DMS153 (cell line): ENCODE data around the gene STK16.

Experiments
- DNase-seq: peaks from one replicate; lab custom pipeline; 2025; lab: John Stamatoyannopoulos, UW

The STK16 gene

DNA sequence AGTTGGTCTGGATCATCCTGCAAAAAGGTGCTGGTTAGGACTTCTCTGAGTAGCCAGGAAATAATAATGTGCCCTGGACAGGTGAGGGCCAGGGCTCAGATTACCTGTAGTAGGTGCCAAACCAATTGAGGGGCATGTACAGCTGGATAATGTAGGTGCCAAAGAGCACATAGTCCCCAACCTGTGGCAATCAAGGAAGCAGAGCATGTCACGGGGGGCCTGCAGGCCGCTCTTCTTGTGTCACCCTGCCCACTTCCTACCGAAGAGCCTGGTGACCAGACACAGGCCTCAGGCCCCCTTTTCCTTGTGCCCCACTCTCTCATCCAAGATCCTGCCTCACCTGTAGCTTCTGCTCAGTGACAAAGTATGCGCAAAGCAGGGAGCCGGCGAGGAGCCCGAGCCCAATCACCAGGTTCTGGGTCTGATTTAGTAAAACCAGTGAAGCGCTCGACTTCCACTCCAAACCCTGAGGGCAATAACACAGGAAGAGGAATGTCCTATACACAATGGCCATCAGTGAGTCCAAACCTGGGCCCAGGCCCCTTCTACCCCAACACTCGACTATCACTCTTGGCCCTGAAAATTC is 31.7 kb upstream of the STK16 start:
- DNase-seq: no peak

DNA sequence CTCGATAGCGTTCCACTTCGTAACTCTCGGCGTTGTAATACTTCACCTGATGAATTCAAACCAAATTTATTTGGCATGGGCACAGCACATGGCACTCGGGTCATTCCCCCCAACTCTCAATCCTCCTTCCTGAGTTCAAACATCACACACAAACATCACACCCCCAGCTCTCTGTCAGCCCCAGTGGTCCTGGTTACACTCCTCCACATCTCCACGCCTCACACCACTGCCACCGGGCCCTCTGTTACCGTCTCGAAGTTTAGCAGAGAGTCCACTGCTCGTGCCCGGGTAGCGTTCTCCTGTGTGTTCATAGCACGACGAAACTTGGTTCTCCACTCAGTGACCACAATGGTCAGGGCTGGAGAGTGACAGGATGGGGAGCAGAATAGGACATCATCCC is 31.1 kb upstream of the STK16 start:
- DNase-seq: no peak

DNA sequence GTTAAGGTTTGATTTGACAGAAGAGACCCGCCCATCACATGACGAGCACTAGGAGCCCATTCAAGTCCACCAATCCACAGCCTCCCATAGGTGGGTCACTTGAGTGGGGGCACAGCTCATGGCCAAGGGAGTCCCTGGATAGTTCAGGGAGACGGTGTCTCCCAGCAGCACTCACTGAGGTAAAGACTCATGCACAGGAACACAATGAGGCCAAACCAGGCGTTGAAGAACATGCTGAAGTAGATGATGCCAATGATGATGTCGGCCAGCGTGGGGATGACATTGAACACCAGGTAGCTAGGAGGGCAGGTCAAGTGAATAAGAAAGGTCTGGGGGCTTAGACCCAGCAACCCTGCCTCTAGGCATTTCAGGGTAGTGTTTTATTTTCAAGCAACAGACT is 30.5 kb upstream of the STK16 start:
- DNase-seq: no peak

DNA sequence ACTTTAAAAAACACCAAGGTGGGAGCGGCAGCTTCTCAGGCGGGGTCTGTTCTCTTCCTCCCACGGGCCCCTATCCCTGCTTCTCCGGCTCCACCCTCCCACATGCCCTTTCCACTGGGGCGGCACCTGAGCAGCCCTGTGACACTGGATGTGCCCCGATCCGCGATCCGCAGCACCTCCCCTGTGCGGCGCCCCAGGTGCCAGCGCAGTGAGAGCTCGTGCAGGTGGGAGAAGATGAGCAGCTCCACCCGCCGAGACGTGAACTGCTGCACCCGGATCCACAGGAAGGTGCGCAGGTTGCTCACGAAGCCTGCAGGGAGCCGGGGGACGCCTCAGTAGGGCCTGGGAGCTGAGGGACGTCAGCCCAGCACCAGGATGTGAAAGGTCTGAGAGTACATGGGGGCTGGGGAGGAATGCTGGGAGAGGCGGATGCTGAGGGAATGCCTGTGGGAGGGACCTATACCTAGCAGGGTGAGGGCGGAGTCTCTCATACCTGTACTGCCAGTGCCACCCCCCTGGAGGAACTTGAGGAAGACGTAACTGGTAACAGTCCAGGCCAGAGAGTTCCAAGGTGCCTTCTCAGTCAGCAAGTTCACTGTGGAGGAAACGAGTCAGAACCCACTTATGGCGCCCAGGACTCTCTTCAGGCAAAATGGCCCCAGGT is 29.3 kb upstream of the STK16 start:
- DNase-seq: no peak

DNA sequence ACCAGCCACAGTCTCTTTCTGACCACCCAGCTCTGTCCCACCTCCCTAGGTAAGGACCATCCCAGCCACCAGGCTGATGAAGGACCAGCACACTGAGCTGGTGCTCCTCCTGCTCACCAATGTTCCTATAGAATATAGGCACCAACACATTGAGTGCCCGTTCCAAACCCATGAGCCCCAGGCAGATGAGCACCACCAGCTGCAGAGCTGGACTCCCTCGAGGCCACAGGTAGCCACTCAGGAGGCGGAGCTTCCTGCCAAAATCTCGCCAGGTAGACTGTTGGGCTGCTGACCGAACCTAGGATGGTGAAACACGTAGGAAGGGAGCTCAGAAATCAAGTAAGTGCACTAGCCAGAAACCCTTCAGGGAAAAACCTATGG is 28.8 kb upstream of the STK16 start:
- DNase-seq: no peak

DNA sequence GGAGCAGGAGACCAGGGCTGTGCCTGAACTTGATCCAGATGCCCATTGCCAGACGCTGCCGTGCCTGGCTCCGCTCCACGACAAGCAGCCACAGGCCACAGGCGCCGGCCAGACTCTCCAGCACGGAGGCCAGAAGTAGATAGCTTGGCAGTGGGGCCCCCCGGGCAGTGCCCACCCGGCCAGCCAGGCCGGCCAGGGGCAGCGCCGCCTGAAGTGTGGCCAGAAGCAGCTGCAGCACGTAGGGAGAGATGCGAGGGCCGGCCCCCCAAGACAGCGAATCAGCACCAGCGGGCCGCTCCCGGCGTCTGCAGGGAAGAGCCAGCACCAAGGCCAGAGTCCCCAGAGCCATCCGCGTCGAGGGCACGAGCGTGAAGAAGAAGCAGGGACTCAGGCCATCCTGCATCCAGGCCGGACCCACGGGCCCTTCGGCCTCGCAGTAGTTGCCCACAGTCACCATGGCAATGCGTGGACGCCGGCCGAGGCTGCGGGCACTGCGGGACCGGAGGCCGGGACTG is 27.0 kb upstream of the STK16 start:
- peak; percentile 53 for DNase-seq

DNA sequence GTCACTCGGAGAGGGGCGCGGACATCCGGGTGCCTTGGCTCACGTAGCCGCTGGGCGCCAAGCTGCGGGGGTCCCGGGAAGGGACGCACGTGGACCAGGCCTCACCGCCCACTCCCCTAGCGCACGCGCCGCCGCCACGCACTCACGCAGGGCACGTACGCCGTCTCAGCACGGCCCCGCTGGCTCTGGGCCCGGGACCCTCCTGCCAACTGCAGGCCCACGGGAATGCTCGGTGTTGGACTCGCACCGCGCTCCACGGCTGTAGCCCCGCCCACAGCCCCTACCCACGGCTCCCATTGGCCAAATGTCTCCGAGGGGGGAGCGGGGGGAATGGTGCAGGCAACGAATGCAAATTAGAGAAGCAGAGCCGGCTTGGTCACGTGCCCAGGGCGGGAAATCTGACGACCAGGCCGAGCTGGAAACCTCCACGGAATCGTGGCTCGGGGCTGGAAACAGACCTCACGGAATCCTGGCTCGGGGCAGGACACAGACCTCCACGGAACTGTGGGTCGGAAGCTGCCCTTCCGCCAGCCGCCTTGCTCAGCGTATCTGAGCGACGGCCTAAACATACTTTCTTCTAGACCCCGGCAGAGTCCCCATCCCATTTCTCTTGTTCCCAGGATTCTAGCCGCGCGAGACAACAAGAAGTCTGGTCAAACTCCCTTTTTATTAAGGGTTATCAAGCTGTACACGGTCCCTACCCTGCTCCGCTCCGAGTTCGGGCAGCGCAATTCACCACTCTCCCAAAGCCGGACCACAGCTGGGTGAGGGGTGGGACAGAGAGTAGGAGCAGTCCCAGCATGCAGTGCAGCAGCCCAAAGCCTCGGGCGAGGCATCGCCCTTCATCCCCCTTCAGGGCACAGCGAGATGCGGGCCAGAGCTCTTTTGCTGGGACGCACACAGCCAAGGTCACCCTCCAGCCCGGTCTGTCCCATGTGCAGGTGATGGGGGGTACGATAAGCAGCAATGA is 26.3 kb upstream of the STK16 start, which contains the start of gene ABCB6:
Gene ABCB6, minus strand, starts transcription at position 227 of the 970 bp plus-strand sequence. CDS start 285 bp downstream, outside the sequence.
- peak; percentile 88 for DNase-seq

DNA sequence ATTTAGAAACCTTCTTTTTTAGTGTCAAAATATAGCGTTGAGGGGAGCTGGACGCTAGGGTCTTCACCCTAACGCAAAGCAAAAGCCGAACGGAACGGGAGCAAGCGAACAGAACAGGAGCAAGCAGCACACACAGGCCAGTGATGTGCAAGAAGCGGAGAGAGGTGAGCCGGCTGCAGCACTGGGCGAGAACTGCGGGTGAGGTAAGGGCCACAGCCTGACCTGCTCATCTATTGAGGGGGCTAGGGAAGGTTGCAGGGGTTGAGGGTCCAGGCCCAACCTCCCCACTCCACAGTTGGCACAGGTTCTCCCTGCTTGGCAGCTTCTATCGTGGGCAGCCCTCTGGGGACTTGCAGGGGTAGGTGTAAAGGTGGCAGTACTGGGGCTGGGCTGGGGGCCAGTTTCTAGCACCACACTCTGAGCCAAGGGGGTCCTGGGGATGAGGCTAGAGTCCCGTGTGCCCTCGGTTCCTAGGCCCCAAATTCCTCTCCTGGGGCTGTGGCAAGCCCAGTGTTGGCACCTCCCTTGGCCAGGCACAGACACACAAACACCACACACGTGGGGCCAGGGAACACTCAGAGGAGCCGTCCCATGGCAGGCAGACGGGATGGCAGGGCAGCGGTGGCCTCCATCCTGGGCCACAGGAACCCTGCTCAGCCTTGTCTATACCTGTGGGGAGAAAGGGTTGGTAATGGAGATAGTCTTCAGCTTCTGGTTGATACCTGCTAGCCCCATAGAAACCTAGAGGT is 25.3 kb upstream of the STK16 start:
- no peak for DNase-seq

DNA sequence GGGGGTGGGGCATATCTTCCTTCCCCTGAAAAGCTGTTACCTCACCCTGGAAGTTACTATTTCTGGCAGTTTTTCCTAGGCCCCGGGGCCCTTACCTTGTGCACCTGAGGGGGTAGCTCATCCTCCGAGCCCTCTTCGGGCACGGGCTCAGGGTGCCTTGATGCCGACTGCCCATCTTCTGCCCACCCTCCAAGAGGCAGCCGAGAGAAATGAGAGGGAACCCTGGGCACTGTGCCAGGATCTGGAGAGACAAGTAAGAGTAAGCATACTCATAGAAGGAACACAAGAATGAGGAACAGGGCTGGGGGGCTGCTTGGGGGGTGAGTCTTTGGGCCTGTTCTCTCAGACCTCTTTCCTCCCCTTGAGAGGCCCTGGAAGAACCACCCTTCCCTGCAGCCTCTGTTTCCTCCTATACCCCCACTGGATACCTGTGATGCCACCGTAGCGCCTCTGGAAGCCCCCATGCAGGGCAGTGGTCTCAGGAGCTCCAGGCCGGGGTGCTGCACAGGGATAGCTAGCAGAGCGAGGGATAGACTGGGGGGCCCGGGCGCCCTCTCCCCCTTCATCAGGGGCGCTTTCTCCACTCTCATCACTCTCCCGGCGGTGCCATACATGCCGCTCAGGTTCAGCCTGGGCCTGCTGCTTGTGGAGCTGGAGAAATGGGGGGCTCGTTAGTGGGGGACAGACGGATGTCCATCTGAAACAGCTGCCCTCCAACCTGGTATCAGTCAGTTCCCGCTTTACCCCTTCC is 24.5 kb upstream of the STK16 start:
- no peak for DNase-seq

DNA sequence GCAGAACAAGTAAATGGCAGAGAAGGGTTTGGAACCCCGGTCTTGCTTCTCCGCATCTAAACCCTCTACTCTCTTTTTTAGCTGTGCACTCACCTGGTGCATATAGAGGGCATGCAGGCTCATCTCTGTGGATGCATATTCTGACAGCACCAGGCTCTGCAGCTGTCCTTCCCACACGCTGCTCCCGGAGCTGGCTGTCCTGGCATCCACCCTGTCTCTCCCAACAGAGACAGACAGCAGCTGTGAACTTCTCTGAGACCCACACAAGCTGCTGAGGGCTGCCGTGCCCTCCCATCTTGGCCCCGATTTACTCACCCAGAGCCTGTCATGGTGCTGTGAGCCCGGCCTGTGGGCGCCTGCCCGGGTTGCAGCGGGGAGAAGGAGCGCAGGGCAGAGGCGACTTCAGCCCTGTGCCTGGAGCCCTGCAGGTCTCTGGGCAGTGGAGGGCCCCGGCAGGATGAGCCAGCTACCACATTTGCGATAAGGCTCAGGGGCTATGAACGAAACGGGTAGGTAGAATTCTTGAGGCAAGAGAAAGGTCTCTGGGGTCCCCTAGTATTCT is 23.2 kb upstream of the STK16 start:
- DNase-seq: no peak

DNA sequence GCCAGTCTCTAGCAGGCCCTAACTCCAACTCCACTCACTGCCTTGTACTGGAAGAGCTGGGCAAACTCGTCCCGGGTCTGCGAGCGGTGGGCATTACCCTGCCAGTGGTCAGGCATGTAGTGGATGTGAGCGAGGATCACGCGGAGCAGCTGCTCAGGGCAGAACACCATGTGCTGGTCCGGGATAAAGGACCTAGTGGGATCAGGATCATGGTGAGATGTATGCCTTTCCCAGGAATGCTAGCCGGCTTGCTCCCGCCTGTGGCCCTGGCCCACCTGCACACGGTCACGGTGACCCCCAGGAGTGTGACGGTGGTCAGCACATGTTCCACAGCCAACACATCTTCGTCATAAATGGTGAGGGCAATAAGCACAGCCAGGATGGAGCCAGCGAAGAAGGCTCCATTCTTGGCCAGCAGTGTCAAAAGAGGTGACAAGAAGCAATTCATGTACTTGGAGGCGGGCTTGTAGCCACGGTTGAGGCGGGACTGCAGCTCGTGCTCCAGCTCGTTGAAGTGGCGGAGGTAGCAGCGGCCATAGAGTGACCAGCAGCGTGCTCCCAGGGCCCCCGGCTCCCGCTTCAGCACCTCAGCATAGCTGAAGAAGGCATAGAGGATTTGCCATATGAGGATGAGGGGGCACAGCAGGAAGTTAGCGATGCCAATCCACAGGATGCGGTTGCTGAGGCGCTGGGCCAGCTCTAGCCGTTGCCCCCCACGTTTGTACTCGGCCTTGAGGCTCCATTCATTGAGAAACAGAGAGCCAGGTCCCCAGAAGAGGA is 21.3 kb upstream of the STK16 start:
- DNase-seq: no peak

DNA sequence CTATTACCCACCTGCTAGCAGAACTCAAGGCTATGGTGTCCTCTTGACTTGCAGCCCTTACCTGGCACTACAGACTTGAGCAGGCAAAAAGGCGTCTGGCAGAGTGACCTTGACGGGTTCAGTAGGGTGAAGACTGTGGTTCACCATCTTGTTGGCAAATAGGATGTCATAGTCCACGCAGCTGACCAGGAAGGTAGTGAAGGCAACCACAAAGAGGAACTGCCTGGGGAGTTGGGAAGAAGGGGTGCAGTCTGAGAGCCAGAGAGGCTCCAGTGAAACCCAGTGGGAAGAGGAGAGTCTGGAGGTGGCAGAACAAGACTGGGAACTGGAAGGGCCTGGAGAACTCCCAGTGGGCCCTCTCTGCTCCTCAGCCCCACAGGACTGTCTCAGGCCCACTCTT is 19.9 kb upstream of the STK16 start:
- DNase-seq: no peak

DNA sequence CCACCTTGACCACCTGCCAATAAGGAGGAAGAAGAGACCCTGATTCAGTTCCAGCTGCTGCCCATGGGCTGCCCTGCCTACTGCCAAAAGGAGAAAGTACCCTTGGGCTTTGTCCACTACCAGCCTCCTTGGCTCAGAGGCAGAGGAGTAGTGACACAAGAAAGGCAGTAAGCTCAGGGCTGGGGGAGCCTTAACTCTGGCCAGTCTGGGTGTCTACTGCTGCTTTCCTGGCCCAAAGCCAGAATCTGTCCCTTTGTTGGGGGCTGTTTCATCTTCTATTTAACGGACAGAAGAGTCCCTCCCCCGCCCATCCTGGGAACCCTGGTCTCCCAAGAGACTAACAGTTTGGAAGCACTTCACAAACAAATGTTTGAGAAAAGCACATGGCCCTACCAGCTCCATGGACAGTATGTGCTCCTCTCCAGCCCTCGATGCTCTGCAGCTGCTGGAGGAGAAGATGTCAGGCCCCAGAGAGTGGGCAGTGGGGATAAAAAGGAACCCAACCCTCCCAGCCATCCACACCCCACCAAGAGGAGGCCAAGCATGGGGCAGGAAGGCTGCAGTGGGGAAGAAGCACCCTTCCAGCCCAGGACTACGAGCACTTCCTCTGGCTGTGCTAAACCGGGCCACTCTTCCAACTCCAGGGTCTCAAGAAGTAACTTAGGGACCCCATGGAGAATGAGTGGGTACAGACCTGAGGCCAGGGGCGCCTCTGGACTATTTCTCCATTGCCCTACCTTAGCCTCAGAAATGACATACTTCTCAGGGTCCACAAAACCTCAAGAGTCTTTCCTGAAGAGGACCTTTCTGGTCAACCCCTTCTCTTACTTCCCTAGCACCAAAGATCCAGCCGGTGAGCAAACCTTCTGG is 17.0 kb upstream of the STK16 start:
- DNase-seq: no peak

DNA sequence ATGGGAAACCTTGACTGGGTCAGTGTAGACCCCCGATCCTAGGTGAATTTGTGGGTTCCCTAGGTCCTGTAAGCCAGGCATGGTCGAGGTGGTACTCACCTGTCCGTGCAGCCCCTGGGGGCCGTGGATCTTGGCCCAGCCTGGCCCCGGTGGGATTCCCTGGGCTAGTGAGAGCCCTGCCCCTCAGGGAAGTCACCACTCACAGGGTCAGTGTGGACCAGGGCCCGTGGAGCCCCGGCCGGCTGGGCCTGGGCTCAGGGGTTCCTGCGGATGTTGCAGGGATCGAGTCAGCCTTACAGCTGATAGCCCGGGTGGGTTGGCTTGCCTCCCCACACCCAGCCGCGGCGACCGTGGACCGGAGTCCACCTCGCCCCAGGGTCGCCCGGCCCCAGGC is 16.4 kb upstream of the STK16 start:
- no peak for DNase-seq

DNA sequence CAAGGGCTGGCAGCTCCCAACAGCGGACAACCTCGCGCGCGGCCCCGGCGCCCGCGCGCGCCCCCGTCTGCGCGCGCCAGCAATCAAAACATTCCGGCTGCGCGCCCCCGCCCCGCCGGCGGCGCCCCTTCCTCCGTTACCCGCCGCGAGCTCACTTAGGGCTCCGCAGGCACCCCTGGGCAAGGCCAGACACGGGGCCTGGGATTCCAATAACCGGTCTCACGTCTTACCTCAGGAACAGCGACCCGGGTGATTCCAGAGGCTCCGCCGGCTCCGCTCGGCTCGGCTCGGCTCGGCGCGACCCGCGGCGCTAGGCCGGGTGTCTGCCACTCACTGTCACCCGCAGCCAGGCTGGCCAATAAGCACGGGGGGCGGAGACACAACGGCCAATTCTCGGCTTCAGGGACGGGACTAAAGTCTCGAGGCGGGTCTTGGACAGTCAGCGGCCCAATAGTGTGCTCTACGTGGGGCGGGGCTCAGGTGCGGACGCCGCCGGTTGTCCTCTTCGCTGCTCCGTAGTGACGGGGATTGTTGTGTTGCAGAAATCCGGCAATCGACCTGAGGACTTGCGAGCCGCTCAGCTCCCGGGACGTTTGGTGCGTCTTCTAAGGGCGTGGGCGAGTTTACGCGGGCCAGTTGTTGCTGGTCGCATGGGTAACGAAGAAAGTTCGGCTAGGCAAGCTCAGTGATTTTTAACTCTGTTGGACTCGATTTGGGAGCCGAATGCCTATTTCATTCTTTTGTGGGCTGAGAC is 15.8 kb upstream of the STK16 start, which contains the start of the genes ANKZF1 and ATG9A:
Gene ANKZF1, plus strand, starts transcription at position 502 of the 754 bp plus-strand sequence. CDS start 452 bp downstream, outside the sequence.
Gene ATG9A, minus strand, starts transcription at position 332 of the 754 bp plus-strand sequence. CDS start 1,612 bp downstream, outside the sequence.
- peak; percentile 98 for DNase-seq

DNA sequence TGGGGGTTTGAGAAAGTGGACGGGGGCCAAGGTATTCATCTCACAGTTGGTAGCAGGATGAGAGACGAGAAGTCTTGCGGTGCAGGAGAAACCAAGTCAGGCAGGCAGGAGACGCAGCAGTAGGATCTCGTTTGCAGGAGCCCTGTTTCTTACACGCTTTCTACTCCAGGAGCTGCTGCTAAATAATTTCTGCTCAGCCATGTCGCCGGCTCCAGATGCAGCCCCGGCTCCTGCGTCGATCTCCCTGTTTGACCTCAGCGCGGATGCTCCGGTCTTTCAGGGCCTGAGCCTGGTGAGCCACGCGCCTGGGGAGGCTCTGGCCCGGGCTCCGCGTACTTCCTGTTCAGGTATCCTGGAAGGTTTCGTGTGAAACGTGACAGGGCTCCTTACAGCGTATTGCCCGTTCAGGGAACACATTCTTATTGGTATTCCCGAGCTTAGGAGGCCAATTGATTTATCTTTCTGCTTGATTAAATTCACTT is 15.2 kb upstream of the STK16 start:
- no peak for DNase-seq

DNA sequence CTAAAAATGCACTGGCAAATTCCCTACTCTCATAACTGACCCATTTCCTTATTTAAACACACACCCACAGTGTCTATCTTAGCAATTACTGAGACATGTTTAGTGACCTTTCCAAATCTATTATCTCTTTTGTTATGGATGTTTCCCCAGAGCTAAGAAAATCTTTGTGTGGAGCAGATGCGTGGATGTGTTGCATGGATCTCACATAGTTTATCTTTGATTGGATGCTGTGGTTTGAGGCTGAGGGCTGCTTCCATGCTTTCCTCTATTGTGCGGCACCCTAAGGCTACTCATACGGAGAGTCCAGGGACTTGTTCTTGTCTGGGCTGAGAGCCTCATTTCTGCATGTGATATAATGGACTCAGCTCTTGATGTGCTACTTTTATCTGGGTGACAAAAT is 10.9 kb upstream of the STK16 start:
- DNase-seq: no peak

DNA sequence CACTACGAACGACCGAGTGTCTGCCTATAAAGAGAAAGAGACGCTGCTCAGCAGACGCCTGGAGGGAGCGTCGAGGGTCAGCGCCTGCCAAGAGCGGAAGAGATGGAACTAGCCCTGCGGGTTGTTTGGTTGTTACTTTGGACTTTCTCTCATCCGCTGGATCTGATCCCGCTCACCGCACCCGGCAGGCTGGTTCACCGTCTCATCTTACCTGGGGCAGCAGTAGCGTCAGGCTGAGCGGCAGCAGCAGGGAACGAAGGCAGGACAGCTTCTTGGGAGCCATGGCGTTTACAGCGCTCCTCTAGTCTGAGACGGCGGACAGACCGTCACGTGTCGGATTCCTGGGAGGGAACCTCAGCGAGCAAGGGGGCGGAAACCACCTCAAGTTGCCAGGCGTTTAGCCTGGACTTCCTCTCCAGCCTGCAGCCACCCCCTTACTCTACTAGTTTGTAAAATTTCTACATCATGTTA is 2.0 kb upstream of the STK16 start:
- no peak for DNase-seq
